HG03439 (cell line): ENCODE data around the gene PHLDB3.

Experiments used
- ATAC-seq: cut with Tn5 transposase; IDR thresholded peaks from one replicate; pipeline ENCODE4 v1.9.1; 2021; ENCODE audit warnings: mild to moderate bottlenecking, moderate library complexity; ENCODE audit not compliant: unreplicated experiment

Gene PHLDB3

DNA sequence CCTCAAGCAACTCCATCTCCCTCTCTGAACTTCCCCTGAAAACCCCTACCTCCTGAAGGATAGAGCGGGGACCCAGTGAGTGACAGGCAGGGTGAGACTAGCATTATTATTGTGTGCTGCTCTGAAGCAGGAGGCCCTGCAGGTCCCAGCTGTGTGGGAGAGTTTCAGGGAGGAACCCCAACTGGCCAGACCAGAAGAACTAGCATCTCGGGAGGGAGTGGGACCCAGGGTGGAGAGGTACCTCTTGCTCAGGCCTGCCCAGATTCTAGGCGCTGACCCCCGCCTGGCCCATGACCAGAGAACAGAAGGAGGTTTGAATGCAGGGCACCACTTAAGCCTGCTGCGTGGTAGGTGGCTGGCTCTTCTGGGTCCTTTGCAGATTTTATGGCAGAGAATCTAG, 33.5 kb downstream of the PHLDB3 start:
- no peak for ATAC-seq

DNA sequence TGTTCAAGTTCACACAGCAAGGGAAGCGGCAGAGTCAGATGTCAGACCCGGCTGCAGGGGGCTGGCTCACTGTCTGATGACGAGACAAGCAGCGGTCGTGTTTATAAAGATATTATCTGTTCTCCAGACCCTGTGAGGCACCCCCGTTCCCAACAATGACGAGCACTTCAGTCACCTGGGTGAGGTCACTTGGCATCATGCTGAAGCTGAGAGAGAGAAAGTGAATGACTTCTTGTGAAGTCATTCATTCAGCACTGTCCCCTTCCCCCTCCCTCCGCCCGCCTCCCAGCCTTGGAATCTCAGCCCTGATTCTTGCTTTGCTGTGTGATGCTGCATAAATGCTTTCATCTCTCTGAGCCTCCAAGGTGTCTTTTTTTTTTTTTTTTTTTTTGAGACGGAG, 34.3 kb downstream of the PHLDB3 start:
- ATAC-seq = no peak

DNA sequence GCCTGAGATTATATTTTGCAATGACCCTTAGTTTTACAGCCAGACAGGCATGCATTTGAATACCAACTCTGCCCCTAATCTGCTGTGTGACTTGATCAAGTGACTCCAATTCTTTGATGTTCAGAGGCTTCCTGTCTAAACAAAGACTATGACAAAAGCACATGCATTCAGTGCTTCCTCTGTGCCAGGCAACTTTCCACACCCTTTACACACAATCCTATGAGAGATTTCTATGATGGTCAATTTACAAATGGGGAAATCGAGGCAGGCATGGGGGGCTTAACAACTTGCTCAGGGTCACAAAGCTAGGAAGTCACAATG, 35.4 kb downstream of the PHLDB3 start:
- no peak for ATAC-seq

DNA sequence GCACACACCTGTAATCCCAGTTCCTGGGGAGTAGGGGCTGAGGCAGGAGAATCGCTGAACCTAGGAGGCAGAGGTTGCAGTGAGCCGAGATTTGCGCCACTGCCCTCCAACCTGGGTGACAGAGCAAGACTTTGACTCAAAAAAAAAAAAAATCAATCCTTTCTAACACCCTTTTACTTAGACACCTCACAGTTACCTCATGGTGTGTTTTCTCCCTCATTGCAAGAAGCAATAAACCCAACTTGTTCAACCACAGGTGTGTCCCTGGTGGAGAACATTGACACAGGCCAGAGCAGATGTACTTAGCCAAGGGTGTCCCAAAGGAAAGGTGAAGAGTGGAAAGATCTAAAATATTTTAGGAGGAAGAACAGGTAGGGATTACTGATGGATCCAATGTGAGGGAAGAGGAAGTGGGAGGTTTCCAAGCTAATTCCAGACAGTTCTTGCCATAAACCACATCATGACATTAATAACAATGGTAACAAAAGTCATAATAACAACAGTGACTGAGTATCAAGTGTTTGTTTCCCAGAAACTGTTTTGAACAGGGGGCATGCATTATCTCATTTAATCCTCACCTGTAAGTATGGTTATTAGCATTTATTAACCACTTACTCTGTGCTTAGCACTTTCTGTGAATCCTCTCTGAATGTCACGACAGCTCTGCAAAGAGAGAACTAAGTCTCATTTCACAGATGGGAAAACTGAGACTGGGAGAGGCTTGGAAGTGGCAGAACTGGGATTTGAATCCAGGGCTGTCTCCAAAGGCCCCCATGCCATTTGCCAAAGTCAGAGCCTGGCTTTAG, 36.0 kb downstream of the PHLDB3 start:
- ATAC-seq = no peak

DNA sequence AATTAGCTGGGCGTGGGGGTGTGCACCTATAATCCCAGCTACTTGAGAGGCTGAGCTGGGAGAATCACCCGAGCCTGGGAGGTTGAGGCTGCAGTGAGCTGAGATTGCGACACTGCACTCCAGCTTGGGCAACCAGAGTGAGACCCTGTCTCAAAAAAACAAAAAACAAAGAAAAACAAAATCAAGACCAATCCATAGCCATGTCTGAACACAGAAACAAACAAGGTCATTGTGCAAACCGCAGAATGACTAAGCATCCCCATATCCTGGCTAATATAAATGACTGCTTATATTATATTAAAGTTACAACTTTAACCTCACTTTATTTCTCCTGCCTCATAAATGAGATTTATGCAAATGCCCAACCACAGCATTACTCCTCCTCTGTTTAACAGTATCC, 36.8 kb downstream of the PHLDB3 start:
- ATAC-seq = no peak

DNA sequence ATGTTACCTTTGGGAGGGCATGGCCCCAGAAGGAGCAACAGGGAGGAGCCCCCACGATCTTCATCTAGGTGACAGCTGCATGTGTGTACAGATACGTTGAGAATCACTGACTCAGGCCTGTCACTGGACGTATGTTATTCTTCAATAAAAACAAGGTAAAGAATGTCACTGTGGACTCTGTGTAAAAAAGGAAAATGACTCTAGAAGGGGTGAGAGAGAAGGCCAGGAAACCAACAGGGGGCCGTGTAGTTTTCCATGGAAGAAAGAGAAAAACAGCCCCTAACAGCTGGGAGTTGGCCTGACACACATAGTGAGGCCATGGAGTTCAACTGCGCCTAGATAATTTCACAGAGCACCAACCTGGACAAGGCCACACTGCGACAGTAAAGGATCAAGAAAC, 37.3 kb downstream of the PHLDB3 start:
- ATAC-seq = no peak

DNA sequence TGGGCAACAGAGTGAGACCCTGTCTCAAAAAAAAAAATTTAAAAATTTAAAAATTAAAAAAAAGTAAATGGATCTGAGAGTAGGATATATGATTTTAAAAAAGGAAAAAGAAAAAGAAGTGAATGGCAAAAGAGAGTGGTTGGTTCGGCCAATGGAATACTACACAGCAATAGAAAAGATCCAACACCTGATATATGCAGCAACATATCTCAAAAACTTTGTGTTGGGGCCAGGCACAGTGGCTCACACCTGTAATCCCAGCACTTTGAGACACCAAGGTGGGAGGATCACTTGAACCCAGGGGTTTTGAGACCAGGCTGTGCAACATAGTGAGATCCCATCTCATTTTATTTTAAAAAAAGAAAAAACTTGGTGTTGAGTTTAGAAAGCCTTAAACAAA, 37.8 kb downstream of the PHLDB3 start:
- ATAC-seq = no peak

DNA sequence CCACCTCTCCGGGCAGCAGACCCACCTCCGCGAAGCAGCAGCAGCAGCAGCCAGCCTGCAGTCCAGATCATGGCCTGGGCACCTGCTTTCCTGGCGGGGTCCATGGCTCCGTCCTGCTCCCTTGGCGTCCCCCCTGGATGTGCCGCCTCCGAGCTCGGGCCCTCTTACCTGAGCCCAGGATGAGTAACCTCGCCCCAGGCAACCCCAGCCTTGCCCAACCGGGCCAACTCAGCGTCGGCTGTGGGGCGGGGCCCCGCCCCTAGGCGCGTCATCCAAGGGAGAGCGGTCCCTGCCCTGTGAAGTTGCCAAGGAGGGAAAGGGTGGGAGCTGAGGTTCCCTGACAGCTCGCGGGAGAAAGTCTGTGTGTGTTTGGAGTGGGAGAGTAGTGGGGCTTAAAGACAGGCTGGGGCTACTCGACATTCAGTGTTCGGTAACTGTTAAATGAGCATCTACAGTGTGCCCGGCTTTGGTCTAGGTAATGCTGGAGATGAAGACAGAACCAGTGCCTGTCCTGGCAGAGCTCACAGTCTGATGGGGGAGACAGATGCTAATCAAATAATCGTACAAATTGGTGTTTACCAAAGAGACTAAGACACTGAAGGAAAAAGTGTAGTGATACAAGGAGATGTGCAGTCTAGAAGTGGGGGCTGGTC, 39.0 kb downstream of the PHLDB3 start, which contains the start of gene LYPD3:
TSS of gene LYPD3 (minus strand) at position 141 of the 653 bp plus-strand sequence. CDS start at position 104, 37 bp downstream.
- ATAC-seq = no peak

DNA sequence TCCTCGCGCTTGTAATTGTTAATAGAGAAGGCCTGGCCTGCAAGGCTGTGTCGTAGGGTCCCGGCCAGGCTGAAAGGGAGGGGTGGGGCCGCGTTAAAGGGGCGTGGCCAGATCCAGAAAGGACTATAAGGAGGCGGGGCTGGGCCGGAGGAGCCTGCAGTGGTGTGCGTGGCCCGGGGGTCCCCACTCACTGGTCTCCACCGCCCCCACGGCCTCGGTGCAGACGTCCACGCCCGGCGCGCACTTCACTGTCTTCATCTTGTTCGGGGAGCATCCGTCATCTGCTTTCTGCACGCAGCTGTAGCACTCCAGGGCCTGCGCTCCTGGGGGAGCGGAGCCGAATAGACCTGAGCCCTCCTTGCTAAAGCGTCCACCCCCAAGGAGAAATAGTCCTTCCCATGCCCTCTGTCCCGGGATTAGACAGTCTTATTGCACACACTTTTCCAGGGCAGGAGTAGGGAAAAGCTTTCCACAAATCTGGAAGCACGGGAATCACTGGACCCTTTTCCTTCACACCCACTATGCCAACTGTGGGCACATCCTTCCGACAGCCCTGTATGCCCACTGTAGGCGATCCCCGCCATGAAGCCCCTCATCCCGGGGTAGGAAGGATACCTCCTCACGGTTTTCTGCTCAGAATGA, 40.3 kb downstream of the PHLDB3 start:
- peak; percentile 30 for ATAC-seq

DNA sequence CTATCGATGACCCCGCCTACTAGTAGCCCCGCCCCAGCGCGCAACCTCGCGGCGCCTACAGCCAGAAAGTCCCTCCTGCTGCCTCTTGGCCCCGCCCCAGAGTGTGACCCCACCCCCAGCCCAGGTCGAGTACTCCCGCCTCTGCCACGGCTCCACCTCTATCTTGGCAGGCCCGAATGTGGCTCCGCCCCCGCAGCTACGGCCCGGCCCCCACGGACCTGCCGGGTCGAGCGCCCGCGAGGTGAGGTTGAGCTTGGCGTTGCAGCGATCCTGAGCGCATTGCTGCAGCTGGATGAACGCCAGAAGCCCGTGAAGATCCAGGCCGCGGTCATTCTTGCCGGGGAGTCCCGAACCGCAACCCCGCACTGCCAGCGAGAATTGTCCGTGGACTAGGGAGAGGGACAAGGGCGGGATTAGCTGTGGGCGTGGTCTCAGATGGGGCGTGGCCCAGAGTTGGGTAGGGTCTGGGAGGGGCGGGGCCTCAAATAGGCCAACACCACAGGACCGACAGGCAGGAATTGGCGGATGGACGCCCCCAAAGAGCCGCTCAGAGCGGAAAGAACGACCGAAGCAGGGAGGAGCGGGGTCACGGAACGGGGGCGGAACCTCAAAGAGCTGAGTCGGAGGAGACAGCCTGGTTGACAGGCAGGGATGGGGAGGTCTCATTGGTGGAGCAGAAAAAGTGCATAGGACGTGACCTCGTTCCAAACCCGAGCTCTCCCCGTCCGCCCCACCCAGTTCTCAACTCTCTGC, 41.0 kb downstream of the PHLDB3 start:
- peak; percentile 86 for ATAC-seq

DNA sequence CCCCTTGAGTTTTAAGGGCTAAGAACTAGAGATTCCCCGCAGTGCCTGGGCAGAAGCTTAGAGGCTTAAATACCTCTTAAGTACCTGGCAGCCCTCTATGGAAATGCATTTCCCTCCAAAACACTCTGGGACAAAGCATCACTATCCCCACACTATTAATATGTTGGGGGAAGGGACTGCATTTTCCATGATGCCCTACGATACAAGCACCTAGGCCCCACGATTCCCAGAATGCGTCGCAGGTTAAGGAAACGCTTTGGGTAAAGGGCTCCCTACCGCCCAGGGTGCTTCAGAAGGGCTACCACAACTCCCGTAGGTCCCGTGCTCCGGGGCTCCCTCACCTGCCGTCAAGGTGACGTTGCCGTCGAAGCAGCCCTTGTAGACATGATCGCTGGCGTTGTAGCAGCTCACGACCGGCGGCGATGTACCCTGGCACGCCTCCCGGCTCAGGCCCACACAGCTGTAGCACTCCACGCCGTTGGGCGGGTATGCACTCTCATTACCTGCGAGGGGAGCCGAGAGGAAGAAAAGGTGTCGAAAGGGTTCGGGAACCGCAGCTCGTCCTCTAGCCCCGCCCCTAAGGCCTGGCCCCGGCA, 41.7 kb downstream of the PHLDB3 start:
- no peak for ATAC-seq

DNA sequence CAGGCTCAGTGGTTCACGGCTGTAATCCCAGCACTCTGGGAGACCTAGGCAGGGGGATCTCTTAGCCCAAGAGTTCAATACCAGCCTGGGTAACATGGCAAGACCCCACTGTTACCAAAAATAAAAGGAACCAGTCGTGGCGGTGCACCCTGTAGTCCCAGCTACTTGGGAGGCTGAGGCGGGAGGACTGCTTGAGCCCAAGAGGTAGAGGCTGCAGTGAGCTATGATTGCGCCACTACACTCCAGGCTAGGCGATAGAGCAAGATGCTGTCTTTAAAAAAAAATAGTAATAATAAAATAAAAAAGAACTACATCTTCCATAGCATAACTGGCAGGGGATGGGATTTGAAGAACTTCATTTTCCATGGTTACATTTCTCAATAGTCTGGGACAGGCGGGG, 42.2 kb downstream of the PHLDB3 start:
- no peak for ATAC-seq

DNA sequence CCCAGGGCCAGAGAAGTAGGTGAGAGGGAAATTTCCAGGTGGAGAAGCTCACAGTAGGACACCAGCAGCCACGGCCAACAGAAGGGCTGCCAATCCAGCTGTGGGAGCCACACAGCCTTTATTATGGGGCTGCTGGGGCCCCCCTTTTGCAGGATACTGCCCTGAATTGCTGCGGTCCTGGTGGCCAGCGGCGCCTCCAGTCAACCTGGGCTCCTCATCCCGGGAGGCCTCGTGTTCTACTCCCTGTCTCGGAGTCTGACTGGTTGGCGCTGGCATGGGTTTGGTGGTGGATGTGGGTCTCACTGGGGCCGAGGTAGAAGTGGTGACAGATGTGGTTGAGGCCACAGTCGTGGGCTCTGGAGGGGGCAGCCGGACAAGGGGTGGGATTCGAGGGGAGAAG, 43.2 kb downstream of the PHLDB3 start:
- no peak for ATAC-seq

DNA sequence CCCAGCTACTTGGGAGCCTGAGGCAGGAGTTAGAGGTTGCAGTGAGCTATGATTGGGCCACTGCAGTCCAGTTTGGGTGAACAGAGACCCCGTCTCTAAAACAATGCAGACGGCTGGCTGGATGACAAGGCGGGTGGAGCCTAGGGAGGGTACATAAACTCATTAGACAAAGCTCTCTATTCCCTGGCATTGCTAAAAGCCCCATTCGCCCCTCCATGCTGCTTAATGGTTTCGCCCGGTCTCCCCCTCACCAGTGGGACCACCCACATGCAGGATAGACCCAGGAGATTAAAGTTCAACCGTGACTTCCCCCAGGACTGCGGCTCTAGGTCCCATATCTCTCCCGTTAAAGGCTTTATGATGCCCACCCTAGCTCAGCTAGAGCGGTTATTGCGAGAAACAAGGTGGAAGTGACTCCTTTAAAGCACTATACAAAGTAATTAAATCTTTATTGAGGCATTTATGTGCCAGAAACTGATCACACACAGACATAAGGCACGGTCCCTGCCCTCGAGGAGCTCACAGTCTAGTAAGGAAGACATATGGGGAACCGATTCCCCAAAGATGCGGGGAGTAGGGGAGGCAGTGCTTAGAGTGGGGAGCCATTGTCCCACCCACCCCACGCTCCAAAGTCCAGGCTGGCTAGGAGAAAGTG, 44.1 kb downstream of the PHLDB3 start:
- ATAC-seq = no peak

DNA sequence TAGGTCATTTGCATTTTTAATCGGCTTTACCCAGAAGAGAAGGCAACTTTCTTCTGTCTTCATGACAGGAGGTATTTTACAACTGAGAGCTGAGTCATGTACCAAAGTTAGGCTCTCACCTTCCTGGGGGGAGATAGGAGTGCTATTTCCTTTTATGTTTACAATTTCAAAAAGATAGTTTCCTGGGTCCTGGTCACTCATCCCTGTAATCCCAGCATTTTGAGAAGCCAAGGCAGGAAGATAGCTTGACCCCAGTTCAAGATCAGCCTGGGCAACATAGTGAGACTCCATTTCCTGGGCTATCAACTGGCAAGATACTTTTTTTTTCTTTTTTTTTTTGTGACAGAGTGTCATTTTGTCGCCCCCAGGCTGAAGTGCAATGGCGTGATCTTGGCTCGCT, 46.7 kb downstream of the PHLDB3 start:
- ATAC-seq = no peak

DNA sequence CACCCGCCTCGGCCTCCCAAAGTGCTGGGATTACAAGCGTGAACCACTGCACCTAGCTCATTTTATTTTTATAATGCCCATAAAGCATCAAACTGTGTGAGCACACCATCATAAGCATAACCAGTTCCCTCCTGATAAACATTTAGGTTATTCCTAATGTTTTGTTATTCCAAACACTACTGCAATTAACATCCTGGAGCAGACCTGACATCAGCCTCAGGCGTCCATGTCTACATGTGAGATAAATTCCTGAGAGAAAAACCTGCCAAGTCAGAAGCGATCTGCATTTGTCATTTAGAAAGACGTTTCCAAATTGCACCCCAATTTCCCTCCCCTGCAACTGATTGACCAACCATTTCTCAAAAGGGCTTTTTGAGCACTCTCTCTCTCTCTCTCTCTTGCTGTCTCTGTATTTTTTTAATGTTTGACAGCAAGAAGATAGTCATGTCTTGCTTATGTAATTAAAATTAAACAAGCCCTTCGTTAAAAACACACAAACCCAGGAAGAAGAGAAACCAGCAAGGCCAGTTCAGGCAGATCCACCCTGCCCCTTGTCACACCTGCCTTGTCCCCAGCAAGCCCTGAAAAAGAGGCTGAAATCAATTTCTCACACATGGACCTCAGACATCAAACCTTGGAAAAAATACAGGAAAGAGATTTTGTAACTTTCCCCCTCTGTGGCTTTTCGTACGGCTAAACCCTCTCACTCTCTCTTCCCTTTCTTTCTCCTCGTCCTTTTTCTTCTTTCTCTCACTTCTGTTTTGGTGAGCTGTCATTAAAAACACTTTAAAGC, 49.0 kb downstream of the PHLDB3 start:
- no peak for ATAC-seq

DNA sequence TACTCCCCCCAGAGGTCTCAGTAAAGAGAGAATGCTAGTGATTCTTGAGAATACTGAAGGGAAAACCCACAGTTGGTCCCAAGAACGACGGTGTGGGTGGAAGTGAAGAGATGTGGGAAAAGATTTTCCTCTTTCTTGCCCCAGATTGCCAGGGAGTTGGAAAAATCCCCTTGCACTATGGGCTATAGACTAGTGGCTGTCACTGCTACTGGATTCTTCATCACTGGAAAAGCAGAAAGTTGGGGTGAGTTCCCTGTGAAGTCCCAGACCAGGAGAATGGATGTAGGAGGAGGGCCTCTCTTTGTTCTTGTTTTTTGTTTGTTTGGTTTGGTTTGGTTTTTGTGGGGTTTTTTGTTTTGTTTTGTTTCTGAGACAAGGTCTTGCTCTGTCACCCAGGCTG, 50.5 kb downstream of the PHLDB3 start:
- no peak for ATAC-seq

DNA sequence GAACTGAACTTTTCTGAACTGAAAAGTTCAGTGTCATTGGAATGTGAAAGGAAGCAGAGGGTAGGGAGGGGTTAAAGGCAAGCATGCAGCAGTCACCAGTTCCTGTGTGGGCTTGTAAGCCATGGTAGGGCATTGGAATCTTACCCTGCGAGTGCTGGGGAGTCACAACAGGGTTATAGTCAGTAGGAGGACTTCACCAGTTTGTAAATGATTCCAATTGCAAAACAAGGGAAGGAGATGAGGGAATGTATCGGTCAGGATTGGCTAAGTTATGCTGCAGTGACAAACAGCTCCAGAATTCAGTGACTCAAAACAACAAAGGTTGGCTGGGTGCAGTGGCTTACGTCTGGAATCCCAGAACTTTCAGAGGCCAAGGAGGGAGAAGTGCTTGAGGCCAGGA, 52.0 kb downstream of the PHLDB3 start:
- no peak for ATAC-seq

DNA sequence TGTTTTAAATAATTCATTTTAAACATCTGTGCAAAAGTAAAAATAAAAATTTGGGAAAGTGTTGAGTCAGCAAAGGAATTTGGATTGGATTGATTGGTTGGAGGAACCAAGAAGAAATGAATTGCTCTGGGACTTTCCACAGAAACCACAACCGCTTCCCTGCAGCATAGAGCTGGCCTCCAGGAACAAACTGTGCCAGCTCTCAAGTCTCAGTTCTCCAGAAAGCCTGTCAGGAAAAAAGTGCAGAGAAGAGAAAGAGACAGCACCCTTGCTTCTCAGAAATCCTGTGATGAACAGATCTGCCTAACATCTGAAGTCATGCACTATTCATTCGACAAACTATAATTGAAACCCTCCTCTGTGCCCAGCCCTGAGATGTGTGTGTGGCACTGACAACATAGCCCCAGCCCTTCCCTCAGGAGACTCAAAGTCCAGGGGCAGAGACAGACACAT, 54.0 kb downstream of the PHLDB3 start:
- no peak for ATAC-seq

DNA sequence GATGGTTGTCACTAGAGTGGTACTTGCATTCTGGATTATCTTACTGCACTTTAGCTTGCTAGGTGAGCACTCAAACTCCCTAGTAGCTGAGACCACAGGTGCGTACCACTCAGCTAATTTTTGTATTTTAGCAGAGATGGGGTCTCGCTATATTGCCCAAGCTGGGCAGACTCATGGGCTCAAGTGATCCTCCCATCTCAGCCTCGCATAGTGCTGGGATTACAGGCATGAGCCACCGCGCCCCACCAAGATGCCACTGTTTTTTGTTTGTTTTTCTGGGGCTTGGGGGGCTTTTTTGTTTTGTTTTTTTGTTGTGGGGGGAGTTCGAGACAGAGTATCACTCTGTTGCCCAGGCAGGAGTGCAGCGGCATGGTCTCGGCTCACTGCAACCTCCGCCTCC, 56.9 kb downstream of the PHLDB3 start:
- ATAC-seq = no peak
